ENCODE data around the gene PLA2G4A.

DNA sequence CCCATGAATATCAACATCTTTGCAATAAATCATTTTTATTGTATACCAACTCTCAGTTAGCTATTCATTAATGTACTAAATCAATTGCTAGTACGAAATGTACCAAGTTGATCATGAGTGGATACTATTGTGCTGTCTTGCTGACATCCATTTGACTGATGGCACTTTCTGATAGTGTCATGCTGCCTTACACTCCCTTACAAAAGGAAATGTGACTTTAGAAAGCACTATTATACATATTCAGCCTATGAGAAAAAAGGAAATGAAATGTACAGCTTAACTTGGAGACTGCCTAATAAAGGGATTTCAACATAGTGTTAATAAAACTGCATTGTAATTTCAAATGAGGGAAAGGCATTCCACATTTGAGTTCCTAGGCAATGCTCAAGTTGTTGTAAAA is 52.2 kb downstream of the PLA2G4A start:
- TF ChIP-seq, protein P1, sequence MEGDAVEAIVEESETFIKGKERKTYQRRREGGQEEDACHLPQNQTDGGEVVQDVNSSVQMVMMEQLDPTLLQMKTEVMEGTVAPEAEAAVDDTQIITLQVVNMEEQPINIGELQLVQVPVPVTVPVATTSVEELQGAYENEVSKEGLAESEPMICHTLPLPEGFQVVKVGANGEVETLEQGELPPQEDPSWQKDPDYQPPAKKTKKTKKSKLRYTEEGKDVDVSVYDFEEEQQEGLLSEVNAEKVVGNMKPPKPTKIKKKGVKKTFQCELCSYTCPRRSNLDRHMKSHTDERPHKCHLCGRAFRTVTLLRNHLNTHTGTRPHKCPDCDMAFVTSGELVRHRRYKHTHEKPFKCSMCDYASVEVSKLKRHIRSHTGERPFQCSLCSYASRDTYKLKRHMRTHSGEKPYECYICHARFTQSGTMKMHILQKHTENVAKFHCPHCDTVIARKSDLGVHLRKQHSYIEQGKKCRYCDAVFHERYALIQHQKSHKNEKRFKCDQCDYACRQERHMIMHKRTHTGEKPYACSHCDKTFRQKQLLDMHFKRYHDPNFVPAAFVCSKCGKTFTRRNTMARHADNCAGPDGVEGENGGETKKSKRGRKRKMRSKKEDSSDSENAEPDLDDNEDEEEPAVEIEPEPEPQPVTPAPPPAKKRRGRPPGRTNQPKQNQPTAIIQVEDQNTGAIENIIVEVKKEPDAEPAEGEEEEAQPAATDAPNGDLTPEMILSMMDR (IDR thresholded peaks at IDR 0.05 in 2 of 3, conservative IDR thresholded peaks at IDR 0.05 in 1 of 3; ENCODE audit: borderline replicate concordance in 1 of 3, insufficient read depth in 1 of 3, low read depth in 2 of 3, low read length in 2 of 3) = no peak
- TF ChIP-seq EZH2 (IDR thresholded peaks at IDR 0.05) = no peak
- no peak for TF ChIP-seq POLR2A (IDR thresholded peaks at IDR 0.05; ENCODE audit: borderline replicate concordance, extremely low read depth, insufficient read depth, insufficient read length)
- no peak for TF ChIP-seq YY1 (IDR thresholded peaks at IDR 0.05; ENCODE audit: extremely low read depth, insufficient replicate concordance, low read depth, low read length)
- TF ChIP-seq ZFX (IDR thresholded peaks at IDR 0.05) = no peak
- TF ChIP-seq EZH2phosphoT487 (IDR thresholded peaks at IDR 0.05; ENCODE audit: borderline replicate concordance) = no peak
- no peak for TF ChIP-seq ZNF274 (IDR thresholded peaks at IDR 0.05; ENCODE audit: low read depth, low read length)
- no peak for TF ChIP-seq CEBPB (IDR thresholded peaks at IDR 0.05; ENCODE audit: low read depth)
- no peak for TF ChIP-seq RAD21 (IDR thresholded peaks at IDR 0.05; ENCODE audit: low read depth)
- TF ChIP-seq, protein P2, sequence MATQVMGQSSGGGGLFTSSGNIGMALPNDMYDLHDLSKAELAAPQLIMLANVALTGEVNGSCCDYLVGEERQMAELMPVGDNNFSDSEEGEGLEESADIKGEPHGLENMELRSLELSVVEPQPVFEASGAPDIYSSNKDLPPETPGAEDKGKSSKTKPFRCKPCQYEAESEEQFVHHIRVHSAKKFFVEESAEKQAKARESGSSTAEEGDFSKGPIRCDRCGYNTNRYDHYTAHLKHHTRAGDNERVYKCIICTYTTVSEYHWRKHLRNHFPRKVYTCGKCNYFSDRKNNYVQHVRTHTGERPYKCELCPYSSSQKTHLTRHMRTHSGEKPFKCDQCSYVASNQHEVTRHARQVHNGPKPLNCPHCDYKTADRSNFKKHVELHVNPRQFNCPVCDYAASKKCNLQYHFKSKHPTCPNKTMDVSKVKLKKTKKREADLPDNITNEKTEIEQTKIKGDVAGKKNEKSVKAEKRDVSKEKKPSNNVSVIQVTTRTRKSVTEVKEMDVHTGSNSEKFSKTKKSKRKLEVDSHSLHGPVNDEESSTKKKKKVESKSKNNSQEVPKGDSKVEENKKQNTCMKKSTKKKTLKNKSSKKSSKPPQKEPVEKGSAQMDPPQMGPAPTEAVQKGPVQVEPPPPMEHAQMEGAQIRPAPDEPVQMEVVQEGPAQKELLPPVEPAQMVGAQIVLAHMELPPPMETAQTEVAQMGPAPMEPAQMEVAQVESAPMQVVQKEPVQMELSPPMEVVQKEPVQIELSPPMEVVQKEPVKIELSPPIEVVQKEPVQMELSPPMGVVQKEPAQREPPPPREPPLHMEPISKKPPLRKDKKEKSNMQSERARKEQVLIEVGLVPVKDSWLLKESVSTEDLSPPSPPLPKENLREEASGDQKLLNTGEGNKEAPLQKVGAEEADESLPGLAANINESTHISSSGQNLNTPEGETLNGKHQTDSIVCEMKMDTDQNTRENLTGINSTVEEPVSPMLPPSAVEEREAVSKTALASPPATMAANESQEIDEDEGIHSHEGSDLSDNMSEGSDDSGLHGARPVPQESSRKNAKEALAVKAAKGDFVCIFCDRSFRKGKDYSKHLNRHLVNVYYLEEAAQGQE (IDR thresholded peaks at IDR 0.05; ENCODE audit: low read depth) = no peak
- TF ChIP-seq, protein P3, sequence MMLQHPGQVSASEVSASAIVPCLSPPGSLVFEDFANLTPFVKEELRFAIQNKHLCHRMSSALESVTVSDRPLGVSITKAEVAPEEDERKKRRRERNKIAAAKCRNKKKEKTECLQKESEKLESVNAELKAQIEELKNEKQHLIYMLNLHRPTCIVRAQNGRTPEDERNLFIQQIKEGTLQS (IDR thresholded peaks at IDR 0.05) = no peak
